Inferior parietal cortex (tissue), 1 donor: ENCODE data around the gene BSND.
A peak's percentile ranks its signal among the peaks of the same experiment; 100 is the strongest.
"Not testable (repeated sequence)": the region's sequence is repeated elsewhere in the genome, so short reads cannot be mapped to it uniquely, and the experiment has no call there.

Source experiments
- DNase-seq: peaks from one replicate; pipeline ENCODE4 v3.0.0-alpha.2; 2016; ENCODE audit errors: extremely low spot score

The BSND gene

DNA sequence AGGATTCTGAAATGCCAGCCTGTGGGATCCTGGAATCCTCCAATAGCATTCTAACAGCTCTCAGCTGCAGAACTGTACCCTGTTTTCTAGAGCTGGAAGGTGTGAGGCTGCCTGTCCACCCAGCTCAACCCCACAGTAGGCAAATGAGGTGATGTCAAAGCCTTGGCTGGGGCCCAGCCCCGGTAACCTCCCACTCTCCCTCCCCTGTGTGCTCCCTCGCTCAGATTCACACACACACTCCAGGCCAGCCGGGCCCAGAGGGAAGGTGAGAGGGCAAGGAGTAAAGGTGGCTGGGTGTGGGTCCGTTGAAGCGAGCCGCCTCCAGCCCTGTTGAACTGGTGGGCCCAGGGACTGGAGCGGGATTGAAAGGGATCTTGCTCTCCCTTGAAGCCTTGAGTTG lies at the start of gene BSND:
TSS of gene BSND (plus strand) at position 257 of the 400 bp plus-strand sequence. CDS start 254 bp downstream, outside the sequence.
- no peak for DNase-seq

- DNase-seq, result no peak
Observed at GRCh38 chr1:54949053-54949452, 49.7 kb upstream of the BSND start.

GRCh38 chr1:54950006-54950368 lies 48.7 kb upstream of the BSND start:
- peak; percentile 21 for DNase-seq

- DNase-seq, result peak; percentile 98
Observed at GRCh38 chr1:54950369-54951163, 48.2 kb upstream of the BSND start.

GRCh38 chr1:54951810-54952226 lies 46.9 kb upstream of the BSND start:
- DNase-seq, result no peak

GRCh38 chr1:54952950-54953718 lies 45.6 kb upstream of the BSND start:
- DNase-seq, result no peak

GRCh38 chr1:54953846-54954245 lies 44.9 kb upstream of the BSND start:
- no peak for DNase-seq

DNA sequence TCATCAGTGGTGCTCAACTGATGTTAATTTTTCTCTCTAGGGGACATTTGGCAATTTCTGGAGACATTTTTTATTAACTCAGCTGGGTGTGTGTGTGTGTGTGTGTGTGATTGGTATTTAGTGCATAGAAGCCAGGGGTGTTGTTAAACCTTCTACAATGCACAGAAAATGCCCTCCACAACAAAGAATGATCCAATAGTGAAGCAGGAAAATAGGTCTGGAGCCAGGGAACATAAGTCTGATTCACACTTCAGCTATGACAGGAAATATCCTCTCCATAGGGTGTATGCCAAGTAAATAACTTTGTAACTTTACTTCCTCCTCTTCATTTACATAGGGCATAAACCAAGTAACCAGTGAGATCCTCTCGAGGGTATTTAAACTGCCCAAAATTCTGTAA lies 43.4 kb upstream of the BSND start:
- DNase-seq, result no peak

DNA sequence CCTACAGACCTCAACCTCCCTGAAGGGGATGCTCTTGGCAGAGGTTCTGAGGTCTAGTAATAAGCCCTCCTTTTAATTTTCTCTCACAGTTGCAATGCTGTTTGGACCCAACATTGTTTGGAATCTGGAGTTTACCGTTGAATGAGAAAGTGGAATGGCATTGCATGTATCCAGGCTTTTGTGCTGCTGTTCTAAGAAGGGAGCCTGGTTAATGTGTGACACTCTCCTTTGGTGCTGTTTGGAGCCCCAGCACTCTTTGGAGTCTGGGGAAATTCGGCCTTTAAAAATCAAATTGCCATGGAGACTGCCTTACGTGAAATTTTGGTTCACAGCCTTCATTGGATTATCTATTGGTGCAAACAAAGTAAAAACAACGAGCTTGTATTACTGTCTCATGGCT lies 42.0 kb upstream of the BSND start:
- no peak for DNase-seq

DNA sequence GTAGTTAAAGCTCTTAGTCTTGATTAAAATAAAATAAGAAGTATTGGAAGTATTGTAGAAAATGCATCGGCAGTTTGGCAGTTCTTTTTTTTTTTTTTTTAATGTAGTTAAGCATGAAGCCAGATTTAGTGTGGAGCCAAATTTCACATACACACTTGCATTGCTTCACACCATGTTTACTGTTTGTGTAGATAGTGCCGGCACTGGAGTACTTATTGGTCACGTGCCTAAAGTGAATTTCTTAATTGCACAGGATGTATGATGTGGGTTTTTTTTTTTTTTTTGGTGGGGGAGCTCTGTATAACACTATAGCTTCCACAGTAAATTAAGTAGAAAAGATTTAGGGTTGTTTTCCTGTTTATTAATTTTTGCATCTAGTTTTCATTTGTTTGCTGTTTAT lies 39.5 kb upstream of the BSND start:
- DNase-seq, result no peak

DNA sequence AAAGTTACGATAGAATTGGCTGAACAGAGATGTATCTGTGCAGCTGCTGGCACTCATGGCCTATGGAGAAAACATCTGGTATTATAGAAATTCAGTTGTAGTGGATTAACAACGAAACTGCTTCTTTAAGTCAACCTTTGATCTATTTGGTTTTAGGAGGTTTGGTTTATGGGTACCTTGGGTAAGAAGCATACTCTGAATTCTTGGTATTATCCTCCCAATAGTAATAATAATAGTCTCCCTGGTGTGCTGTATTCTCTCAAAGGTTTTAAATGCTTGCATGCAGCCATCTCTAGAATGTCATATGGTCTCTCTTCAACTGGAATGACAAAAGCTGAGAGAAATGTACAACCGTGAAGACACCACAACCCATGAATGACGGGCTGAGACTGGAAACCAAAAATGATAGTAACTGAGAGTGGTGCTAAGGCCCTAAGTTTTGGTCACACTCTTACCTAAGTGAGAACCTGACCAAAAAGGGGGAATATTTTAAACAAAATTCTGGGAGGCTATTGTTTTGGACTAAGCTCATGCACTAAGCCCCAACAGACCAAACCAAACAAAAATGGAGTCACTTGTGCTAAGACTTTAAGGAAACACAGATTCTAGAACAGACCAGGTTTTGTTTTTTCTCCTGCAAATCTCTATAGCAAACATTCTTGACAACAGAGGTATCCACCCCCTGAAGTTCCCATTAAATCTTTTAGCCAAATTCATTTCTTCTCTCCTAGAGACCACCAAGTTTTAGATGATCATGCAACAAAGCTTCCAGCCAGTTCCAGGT lies 35.9 kb upstream of the BSND start:
- DNase-seq, result no peak

- DNase-seq, result not testable (repeated sequence)
Observed at GRCh38 chr1:54963829-54964228, 34.9 kb upstream of the BSND start.

DNA sequence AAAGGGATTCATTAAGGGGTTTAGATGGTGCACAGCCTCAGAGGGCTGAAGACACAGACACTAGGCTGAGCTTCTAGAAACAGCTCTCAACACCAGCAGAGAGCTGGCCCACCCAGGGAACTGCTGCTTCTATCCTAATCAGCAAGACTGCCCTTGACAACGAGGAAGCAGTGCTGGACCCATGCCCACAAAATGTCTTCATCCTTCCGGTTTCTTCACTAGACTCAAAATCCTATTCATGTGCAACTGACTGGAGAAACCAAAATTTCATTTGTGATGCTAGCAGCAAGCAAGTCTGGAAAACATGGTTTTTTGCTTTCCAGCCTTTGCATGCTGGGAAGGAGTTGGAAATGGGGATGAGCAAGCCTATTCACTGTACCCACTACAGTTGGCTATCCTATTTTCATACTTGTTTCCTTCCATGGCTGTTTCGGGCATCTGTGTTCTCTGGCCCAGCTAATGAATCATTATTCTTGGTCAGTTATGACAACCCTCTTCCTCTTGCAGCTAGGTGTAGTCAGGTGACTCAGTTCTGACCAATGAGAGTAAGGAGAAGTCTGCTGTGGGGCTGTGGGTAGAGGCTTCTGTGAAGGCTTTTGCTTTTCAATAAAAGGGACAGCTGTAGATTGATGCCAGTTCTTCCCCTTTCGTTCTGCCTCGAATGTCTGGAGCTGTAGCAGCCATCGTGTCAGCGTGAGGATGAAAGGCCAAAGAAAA lies 33.0 kb upstream of the BSND start:
- no peak for DNase-seq

GRCh38 chr1:54967372-54967771 lies 31.4 kb upstream of the BSND start:
- no peak for DNase-seq

DNA sequence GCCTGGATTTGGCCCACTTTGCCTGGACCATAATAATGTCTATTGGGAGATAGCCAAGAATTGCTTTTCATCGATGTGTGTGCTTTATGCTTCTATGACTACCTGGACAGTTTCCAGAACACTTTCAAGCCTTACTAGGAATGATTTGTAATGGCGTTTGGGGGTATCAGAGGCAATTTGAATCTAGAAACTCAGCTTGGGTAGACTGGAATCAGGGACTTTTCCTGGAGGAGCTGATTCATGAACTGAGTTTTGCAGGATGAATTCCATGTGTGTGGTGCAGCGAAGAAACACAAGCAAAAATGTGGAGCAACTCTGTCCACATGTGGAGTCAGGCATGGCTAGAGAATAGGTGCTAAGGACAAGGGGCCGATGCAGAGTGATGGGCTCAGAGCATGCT lies 30.2 kb upstream of the BSND start:
- no peak for DNase-seq

GRCh38 chr1:54969879-54970278 lies 28.9 kb upstream of the BSND start:
- no peak for DNase-seq

- no peak for DNase-seq
Observed at GRCh38 chr1:54970901-54971300, 27.8 kb upstream of the BSND start.

DNA sequence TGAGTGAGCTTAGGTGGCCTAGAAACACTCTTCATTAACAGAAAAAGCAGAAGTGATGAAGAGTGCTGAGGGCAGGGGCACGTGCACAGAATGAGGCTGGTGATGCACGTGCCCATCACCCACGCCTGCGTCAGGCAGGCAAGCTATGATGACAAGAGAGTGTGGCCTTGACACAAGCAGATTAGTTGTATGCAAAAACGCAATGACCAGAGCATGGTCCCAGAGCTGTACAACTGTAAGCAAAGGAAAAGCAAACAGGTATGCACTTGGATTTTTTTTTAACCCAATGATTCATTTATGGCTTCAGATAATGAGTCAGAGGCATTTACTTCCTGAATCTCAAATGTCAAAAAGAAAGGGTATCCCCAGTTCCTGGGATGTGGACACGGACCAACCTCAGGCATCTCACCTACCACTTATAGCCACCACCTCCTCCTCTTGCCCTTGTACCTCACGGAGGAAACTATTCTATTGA lies 27.4 kb upstream of the BSND start:
- no peak for DNase-seq

DNA sequence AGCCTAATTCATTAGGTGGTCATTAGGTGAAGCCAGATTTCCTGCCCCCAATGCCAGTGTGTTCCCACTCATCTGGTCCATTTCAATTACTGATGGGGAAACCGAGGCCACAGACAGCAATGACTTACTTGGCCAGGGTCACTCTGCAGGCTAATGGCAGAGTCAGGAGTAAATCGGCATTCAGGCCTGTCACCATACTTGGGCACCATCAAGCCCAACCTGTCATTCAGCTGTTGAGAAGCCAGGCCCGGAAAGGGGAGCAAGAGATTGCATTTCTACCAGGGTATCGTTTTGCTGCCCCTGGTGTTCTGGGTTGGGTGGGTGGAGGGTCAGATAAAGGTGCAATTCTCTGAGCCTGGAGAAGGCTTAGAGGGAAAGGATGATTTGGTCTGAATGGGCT lies 26.3 kb upstream of the BSND start:
- no peak for DNase-seq

DNA sequence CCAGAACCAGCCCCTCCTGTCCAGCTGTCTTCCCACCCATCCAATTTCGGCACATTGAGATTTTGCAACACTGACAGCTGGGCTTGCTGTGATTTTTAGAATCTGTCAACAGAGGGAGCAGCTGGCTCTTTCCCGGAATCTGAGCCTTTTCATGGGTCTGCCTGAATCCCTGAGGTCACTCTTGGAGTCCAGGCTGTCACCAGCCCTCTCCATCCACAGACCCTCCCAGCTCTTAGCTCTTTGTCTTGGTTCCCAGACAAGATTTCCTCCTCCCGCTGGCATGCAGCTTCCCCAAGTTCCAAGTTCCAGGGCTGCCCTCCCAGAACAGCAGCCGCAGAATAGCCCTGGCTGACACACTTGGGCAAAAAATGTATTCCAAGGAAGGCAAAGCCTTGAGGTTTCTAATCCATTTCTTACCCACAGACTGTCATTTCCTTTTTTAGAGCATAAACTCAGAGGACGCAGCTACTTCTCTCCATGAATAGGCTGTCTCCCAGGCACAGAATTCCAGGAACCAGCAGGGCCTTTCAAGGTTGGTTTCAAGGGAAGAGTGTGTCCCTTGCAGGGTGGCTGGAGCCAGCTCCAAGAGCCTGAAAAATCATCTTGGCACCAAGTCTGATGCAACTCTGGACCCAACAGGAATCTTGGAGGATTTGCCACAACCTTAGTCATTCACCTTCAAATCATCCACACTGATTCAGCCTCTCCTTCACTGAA lies 25.4 kb upstream of the BSND start:
- peak; percentile 31 for DNase-seq
